Activated B cell treated with CpG ODN at 0.5 μM for 24 hours (primary cell): ENCODE results near the gene CCDC198. TPM values are rescaled to one million over a fixed set of nuclear protein-coding genes. Genes with fewer than 3 reads are reported as not detected.

Source experiments
- ATAC-seq: fragments of 200-7000 bp; cut with Tn5 transposase; one replicate; pipeline ENCODE4 v1.10.0; 2021; ENCODE audit warnings: low read depth, mild to moderate bottlenecking, moderate library complexity
- CTCF ChIA-PET: fragments of 350-600 bp; sonication (Branson Sonifier 250); formaldehyde crosslinking; loops from one replicate; lab custom pipeline; 2021; ENCODE audit warnings: antibody characterized with exemption; lab: Charles Lee
- POLR2A ChIA-PET: fragments of 350-600 bp; sonication (Branson Sonifier 250); formaldehyde crosslinking; loops from one replicate; lab custom pipeline; 2021; ENCODE audit warnings: antibody characterized with exemption; lab: Charles Lee
- DNase-seq: peaks from one replicate; pipeline ENCODE4 v3.0.0; 2022
- H3K27ac Mint-ChIP-seq: one replicate; pipeline ENCODE4 v1.8.0; 2020; ENCODE audit warnings: mixed read lengths
- H3K27me3 Mint-ChIP-seq: one replicate; pipeline ENCODE4 v1.8.0; 2021; ENCODE audit warnings: mixed read lengths
- H3K36me3 Mint-ChIP-seq: one replicate; pipeline ENCODE4 v1.8.0; 2021; ENCODE audit warnings: low read depth, mixed read lengths
- H3K4me1 Mint-ChIP-seq: one replicate; pipeline ENCODE4 v1.8.0; 2021; ENCODE audit warnings: mixed read lengths
- H3K4me3 Mint-ChIP-seq: one replicate; pipeline ENCODE4 v1.8.0; 2020; ENCODE audit warnings: mild to moderate bottlenecking, mixed read lengths
- H3K9me3 Mint-ChIP-seq: one replicate; pipeline ENCODE4 v1.8.0; 2020; ENCODE audit warnings: mixed read lengths
- intact Hi-C: fragments of 100-400 bp; cut with micrococcal nuclease; formaldehyde crosslinking; loops from one replicate; pipeline ENCODE4 v1.15.1; 2024
- total RNA-seq: library from RNA; stranded (reverse); gene quantifications from 2 replicates; pipeline ENCODE4 v1.2.3, GENCODE V29; 2022
- TF ChIP-seq, protein P1 (sequence below): fragments of 200-600 bp; IDR thresholded peaks from one replicate; pipeline ENCODE4 v1.8.0; 2022; ENCODE audit warnings: antibody characterized with exemption, mild to moderate bottlenecking

Gene CCDC198
- total RNA-seq, 1 donor from 2014 or later, result not detected

GRCh38 chr14:57435923-57436322, 57.7 kb downstream of the CCDC198 start:
- H3K9me3 Mint-ChIP-seq, result peaks cover 9% of the 10 kb centered on the region
- intact Hi-C loops, result no loop called here
- ChIA-PET POLR2A (no interaction called here), CTCF (no interaction called here)
- H3K27me3 Mint-ChIP-seq, result peaks cover 11% of the 10 kb centered on the region
- ATAC-seq, result no peak
- no peak overlapping the region for H3K4me3 Mint-ChIP-seq
- no peaks in the 10 kb centered on the region for H3K36me3 Mint-ChIP-seq
- no peaks in the 10 kb centered on the region for H3K4me1 Mint-ChIP-seq
- TF ChIP-seq, protein P1, sequence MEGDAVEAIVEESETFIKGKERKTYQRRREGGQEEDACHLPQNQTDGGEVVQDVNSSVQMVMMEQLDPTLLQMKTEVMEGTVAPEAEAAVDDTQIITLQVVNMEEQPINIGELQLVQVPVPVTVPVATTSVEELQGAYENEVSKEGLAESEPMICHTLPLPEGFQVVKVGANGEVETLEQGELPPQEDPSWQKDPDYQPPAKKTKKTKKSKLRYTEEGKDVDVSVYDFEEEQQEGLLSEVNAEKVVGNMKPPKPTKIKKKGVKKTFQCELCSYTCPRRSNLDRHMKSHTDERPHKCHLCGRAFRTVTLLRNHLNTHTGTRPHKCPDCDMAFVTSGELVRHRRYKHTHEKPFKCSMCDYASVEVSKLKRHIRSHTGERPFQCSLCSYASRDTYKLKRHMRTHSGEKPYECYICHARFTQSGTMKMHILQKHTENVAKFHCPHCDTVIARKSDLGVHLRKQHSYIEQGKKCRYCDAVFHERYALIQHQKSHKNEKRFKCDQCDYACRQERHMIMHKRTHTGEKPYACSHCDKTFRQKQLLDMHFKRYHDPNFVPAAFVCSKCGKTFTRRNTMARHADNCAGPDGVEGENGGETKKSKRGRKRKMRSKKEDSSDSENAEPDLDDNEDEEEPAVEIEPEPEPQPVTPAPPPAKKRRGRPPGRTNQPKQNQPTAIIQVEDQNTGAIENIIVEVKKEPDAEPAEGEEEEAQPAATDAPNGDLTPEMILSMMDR, result no peak
- H3K27ac Mint-ChIP-seq, result no peak overlapping the region
- DNase-seq, result no peak

GRCh38 chr14:57420986-57421385, 72.7 kb downstream of the CCDC198 start:
- intact Hi-C loops, result no loop called here
- H3K27ac Mint-ChIP-seq, result no peak overlapping the region
- no peak for ATAC-seq
- ChIA-PET CTCF (no interaction called here), POLR2A (no interaction called here)
- no peak for DNase-seq
- no peaks in the 10 kb centered on the region for H3K36me3 Mint-ChIP-seq
- H3K9me3 Mint-ChIP-seq, result no peaks in the 10 kb centered on the region
- TF ChIP-seq, protein P1, result no peak
- H3K4me3 Mint-ChIP-seq, result no peak overlapping the region
- H3K27me3 Mint-ChIP-seq, result no peaks in the 10 kb centered on the region
- H3K4me1 Mint-ChIP-seq, result no peaks in the 10 kb centered on the region

DNA sequence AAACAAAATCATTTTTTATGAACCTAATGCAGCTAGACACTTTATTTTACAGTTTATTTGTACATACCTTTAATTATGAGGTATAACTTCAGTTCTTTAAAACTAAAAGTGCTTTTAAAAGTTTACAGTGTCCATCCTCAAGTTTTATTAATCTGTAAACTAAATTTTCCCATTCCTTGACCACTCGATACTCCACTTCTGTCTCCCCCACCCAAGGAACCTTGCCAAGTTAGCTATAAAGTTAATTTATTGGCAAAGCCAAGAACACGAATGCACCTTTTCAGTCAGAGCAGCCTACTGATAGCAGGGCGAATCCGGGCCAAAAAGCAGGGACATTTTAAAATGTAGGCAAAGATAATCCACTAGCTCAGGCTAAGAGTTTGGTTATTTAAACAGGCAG, 73.6 kb downstream of the CCDC198 start:
- TF ChIP-seq, protein P1, result no peak
- CTCF ChIA-PET, result no interaction called here
- no peaks in the 10 kb centered on the region for H3K36me3 Mint-ChIP-seq
- DNase-seq (no peak), ATAC-seq (no peak)
- H3K4me3 Mint-ChIP-seq, result no peak overlapping the region
- POLR2A ChIA-PET, result no interaction called here
- no peaks in the 10 kb centered on the region for H3K4me1 Mint-ChIP-seq
- no peaks in the 10 kb centered on the region for H3K27me3 Mint-ChIP-seq
- H3K9me3 Mint-ChIP-seq, result no peaks in the 10 kb centered on the region
- intact Hi-C loops, result no loop called here
- no peak overlapping the region for H3K27ac Mint-ChIP-seq

Other genes with a start within 250 kb of the CCDC198 start
- 51.3 and 53.8 TPM in 2 replicates for gene EXOC5, start 225.0 kb downstream of the CCDC198 start, total RNA-seq
- gene AP5M1, start 224.9 kb downstream of the CCDC198 start, total RNA-seq, result 48.4 and 54.6 TPM in 2 replicates
- gene NAA30, start 103.3 kb downstream of the CCDC198 start, total RNA-seq, result 12.8 and 14.6 TPM in 2 replicates